Liver (tissue), 3 donors: ENCODE data around the gene CLIC6.

Experiments
- ATF3 ChIP-seq: IDR thresholded peaks from 2 replicates; pipeline ENCODE4 v1.6.1; 2016; ENCODE audit warnings: antibody characterized with exemption
- EGR1 ChIP-seq, 2 donors: IDR thresholded peaks; 2 replicates each; pipeline ENCODE4 v1.6.1; 2016 to 2018; ENCODE audit warnings: antibody characterized with exemption in 2 of 2, low read depth in 2 of 2
- FOXA1 ChIP-seq: IDR thresholded peaks from 2 replicates; pipeline ENCODE4 v1.6.1; 2016; ENCODE audit warnings: antibody characterized with exemption
- GABPA ChIP-seq, 2 donors: IDR thresholded peaks in 1 of 2; conservative IDR thresholded peaks in 1 of 2; 2 replicates each; pipeline ENCODE4 v1.6.1; 2016; ENCODE audit warnings: antibody characterized with exemption in 2 of 2, mild to moderate bottlenecking in 1 of 2, moderate library complexity in 1 of 2
- JUND ChIP-seq, 2 donors: IDR thresholded peaks; 2 replicates each; pipeline ENCODE4 v1.6.1; 2016; ENCODE audit warnings: antibody characterized with exemption in 2 of 2
- RAD21 ChIP-seq, 2 donors: IDR thresholded peaks; 2 replicates each; pipeline ENCODE4 v1.6.1; 2016; ENCODE audit warnings: antibody characterized with exemption in 2 of 2, mild to moderate bottlenecking in 2 of 2
- RXRA ChIP-seq, 2 donors: IDR thresholded peaks; 2 replicates each; pipeline ENCODE4 v1.6.1; 2017 to 2018; ENCODE audit warnings: antibody characterized with exemption in 2 of 2, mild to moderate bottlenecking in 1 of 2
- SP1 ChIP-seq: IDR thresholded peaks from 2 replicates; pipeline ENCODE4 v1.6.1; 2018; ENCODE audit warnings: antibody characterized with exemption, mild to moderate bottlenecking
- TAF1 ChIP-seq: conservative IDR thresholded peaks from 2 replicates; pipeline ENCODE4 v1.6.1; 2016; ENCODE audit warnings: antibody characterized with exemption, mild to moderate bottlenecking
- YY1 ChIP-seq: IDR thresholded peaks from 2 replicates; pipeline ENCODE4 v1.6.1; 2016; ENCODE audit warnings: antibody characterized with exemption, mild to moderate bottlenecking
- ZBTB33 ChIP-seq: IDR thresholded peaks from 2 replicates; pipeline ENCODE4 v1.6.1; 2016; ENCODE audit warnings: antibody characterized with exemption
- TF ChIP-seq, protein P1 (sequence below): fragments of 150-350 bp; IDR thresholded peaks from 2 replicates; pipeline ENCODE4 v1.5.1; 2017; ENCODE audit warnings: improper control_type of control experiment, low read depth, low read length; ENCODE audit not compliant: missing input control
- TF ChIP-seq, protein P2 (sequence below): IDR thresholded peaks from 2 replicates; pipeline ENCODE4 v1.6.1; 2016; ENCODE audit warnings: antibody characterized with exemption, mild to moderate bottlenecking
- TF ChIP-seq, protein P3 (sequence below): IDR thresholded peaks from 2 replicates; pipeline ENCODE4 v1.6.1; 2016; ENCODE audit warnings: antibody characterized with exemption
- donor health status: healthy.
- donor health status: healthy.

DNA sequence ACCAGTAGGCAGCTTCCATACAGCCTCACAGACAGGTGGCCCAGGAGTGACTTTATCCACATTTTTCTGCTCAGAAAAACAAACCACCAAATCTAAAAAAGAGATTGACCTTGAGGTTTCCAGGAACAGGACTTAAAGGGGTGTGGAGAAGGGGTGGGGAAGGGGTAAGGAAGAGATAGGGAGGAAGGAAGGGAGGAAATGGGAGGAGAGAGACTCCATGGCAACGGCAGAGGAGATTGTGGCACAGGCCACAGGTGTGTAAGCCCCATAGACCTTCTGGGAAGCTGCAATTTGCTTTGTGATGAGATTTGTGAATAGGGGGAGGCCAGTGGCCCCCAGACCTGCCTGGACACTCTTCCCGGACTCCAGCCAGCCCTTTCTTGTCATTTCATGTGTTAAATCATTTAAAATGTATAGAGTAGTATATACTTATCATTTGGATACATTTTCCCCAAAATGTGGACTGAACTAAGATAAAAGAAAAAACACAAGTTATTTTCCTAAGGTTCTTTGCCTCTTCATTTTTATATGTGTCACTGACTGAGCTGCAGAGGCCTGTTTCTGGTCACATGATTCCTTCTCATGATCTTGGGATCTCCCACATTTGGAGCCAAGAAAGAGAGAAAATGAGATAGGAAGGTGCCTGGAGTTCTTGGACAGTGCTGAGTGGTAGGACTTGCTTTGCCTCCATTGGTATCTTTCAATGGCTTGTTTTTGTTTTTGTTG is 55.5 kb downstream of the CLIC6 start:
- no peak for TF ChIP-seq SP1
- TF ChIP-seq, protein P1, sequence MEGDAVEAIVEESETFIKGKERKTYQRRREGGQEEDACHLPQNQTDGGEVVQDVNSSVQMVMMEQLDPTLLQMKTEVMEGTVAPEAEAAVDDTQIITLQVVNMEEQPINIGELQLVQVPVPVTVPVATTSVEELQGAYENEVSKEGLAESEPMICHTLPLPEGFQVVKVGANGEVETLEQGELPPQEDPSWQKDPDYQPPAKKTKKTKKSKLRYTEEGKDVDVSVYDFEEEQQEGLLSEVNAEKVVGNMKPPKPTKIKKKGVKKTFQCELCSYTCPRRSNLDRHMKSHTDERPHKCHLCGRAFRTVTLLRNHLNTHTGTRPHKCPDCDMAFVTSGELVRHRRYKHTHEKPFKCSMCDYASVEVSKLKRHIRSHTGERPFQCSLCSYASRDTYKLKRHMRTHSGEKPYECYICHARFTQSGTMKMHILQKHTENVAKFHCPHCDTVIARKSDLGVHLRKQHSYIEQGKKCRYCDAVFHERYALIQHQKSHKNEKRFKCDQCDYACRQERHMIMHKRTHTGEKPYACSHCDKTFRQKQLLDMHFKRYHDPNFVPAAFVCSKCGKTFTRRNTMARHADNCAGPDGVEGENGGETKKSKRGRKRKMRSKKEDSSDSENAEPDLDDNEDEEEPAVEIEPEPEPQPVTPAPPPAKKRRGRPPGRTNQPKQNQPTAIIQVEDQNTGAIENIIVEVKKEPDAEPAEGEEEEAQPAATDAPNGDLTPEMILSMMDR, result no peak
- TF ChIP-seq, protein P2, sequence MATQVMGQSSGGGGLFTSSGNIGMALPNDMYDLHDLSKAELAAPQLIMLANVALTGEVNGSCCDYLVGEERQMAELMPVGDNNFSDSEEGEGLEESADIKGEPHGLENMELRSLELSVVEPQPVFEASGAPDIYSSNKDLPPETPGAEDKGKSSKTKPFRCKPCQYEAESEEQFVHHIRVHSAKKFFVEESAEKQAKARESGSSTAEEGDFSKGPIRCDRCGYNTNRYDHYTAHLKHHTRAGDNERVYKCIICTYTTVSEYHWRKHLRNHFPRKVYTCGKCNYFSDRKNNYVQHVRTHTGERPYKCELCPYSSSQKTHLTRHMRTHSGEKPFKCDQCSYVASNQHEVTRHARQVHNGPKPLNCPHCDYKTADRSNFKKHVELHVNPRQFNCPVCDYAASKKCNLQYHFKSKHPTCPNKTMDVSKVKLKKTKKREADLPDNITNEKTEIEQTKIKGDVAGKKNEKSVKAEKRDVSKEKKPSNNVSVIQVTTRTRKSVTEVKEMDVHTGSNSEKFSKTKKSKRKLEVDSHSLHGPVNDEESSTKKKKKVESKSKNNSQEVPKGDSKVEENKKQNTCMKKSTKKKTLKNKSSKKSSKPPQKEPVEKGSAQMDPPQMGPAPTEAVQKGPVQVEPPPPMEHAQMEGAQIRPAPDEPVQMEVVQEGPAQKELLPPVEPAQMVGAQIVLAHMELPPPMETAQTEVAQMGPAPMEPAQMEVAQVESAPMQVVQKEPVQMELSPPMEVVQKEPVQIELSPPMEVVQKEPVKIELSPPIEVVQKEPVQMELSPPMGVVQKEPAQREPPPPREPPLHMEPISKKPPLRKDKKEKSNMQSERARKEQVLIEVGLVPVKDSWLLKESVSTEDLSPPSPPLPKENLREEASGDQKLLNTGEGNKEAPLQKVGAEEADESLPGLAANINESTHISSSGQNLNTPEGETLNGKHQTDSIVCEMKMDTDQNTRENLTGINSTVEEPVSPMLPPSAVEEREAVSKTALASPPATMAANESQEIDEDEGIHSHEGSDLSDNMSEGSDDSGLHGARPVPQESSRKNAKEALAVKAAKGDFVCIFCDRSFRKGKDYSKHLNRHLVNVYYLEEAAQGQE, result no peak
- TF ChIP-seq TAF1, result no peak
- no peak for TF ChIP-seq JUND (IDR thresholded peaks at IDR 0.05)
- TF ChIP-seq RXRA (IDR thresholded peaks at IDR 0.05), result no peak
- TF ChIP-seq, protein P3, sequence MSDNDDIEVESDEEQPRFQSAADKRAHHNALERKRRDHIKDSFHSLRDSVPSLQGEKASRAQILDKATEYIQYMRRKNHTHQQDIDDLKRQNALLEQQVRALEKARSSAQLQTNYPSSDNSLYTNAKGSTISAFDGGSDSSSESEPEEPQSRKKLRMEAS, result no peak
- no peak for TF ChIP-seq FOXA1
- TF ChIP-seq GABPA (IDR thresholded peaks at IDR 0.05 in 1 of 2, conservative IDR thresholded peaks at IDR 0.05 in 1 of 2), result no peak
- TF ChIP-seq YY1, result no peak
- TF ChIP-seq RAD21 (IDR thresholded peaks at IDR 0.05), result no peak
- no peak for TF ChIP-seq ATF3
- TF ChIP-seq EGR1 (IDR thresholded peaks at IDR 0.05; ENCODE audit: low read depth in 2 of 2), result no peak
- no peak for TF ChIP-seq ZBTB33
